ENCODE results near the gene TNIK.

DNA sequence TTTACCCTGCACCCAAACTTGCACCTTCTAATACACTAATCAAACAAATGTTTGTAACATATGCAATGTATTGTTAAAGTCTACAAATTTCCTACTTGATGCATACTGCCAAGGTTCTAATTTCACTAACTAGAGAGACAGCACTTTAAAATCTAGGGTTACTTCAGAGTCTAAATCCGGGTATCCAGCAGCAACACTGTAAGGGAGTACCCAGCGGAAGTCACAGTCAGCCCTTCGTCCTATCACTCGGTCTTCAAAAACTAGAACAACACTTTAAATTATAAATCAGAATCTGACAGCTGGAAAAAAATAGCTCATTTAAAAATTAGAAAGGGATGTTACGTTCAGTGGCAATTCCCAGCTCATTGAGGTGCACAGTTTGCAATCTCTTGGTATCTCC is 8.3 kb downstream of the TNIK start:
- TF ChIP-seq, protein P1, sequence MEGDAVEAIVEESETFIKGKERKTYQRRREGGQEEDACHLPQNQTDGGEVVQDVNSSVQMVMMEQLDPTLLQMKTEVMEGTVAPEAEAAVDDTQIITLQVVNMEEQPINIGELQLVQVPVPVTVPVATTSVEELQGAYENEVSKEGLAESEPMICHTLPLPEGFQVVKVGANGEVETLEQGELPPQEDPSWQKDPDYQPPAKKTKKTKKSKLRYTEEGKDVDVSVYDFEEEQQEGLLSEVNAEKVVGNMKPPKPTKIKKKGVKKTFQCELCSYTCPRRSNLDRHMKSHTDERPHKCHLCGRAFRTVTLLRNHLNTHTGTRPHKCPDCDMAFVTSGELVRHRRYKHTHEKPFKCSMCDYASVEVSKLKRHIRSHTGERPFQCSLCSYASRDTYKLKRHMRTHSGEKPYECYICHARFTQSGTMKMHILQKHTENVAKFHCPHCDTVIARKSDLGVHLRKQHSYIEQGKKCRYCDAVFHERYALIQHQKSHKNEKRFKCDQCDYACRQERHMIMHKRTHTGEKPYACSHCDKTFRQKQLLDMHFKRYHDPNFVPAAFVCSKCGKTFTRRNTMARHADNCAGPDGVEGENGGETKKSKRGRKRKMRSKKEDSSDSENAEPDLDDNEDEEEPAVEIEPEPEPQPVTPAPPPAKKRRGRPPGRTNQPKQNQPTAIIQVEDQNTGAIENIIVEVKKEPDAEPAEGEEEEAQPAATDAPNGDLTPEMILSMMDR (conservative IDR thresholded peaks at IDR 0.05; ENCODE audit: low read depth, low read length) = no peak
- no peak for TF ChIP-seq EZH2 (IDR thresholded peaks at IDR 0.05; ENCODE audit: borderline replicate concordance, low read depth, low read length, poor library complexity, severe bottlenecking)

Data from A673 (cell line).